HEK293T (cell line): ENCODE data around the gene MACROD2.

Experiments
- CTCF ChIA-PET: fragments of 350-600 bp; formaldehyde crosslinking; extraction: SDS; loops from one replicate; lab custom pipeline; 2021; ENCODE audit warnings: antibody characterized with exemption, inconsistent platforms; lab: Yijun Ruan, JAX
- POLR2A ChIA-PET: fragments of 350-600 bp; formaldehyde crosslinking; extraction: SDS; loops from one replicate; lab custom pipeline; 2020; ENCODE audit warnings: antibody characterized with exemption, inconsistent platforms; lab: Yijun Ruan, JAX
- DNase-seq: peaks from one replicate; pipeline ENCODE4 v3.0.0; 2012; ENCODE audit warnings: mixed read lengths; ENCODE audit errors: extremely low spot score
- ARNT ChIP-seq: fragments of 450-650 bp; IDR thresholded peaks from 2 replicates; pipeline ENCODE4 v1.6.1; 2017; ENCODE audit warnings: mild to moderate bottlenecking
- BHLHE40 ChIP-seq: fragments of 450-650 bp; IDR thresholded peaks from 2 replicates; pipeline ENCODE4 v1.6.1; 2016; ENCODE audit warnings: mild to moderate bottlenecking, moderate library complexity, borderline replicate concordance
- CTBP1 ChIP-seq: fragments of 450-650 bp; IDR thresholded peaks from 2 replicates; pipeline ENCODE4 v1.6.1; 2016; ENCODE audit warnings: borderline replicate concordance
- ELF4 ChIP-seq: fragments of 450-650 bp; IDR thresholded peaks from 2 replicates; pipeline ENCODE4 v1.6.1; 2017; ENCODE audit warnings: antibody characterized with exemption
- FOXA1 ChIP-seq: fragments of 450-650 bp; IDR thresholded peaks from 2 replicates; pipeline ENCODE4 v1.6.1; 2016; ENCODE audit warnings: mild to moderate bottlenecking
- FOXK2 ChIP-seq: fragments of 450-650 bp; IDR thresholded peaks from 2 replicates; pipeline ENCODE4 v1.6.1; 2016; ENCODE audit warnings: mild to moderate bottlenecking
- FOXM1 ChIP-seq: fragments of 450-650 bp; IDR thresholded peaks from 2 replicates; pipeline ENCODE4 v1.6.1; 2017; ENCODE audit warnings: mild to moderate bottlenecking, borderline replicate concordance
- HDGF ChIP-seq: fragments of 450-650 bp; IDR thresholded peaks from 2 replicates; pipeline ENCODE4 v1.6.1; 2017; ENCODE audit warnings: antibody characterized with exemption, borderline replicate concordance
- L3MBTL2 ChIP-seq: fragments of 450-650 bp; conservative IDR thresholded peaks from 2 replicates; pipeline ENCODE4 v1.6.1; 2016; ENCODE audit warnings: mild to moderate bottlenecking
- LEF1 ChIP-seq: fragments of 450-650 bp; IDR thresholded peaks from 2 replicates; pipeline ENCODE4 v1.6.1; 2017; ENCODE audit warnings: mild to moderate bottlenecking, borderline replicate concordance
- NFRKB ChIP-seq: fragments of 450-650 bp; IDR thresholded peaks from 2 replicates; pipeline ENCODE4 v1.6.1; 2016; ENCODE audit warnings: mild to moderate bottlenecking, moderate library complexity
- SP1 ChIP-seq: fragments of 450-650 bp; IDR thresholded peaks from 2 replicates; pipeline ENCODE4 v1.6.1; 2017
- SUZ12 ChIP-seq: fragments of 450-650 bp; IDR thresholded peaks from 2 replicates; pipeline ENCODE4 v1.6.1; 2016; ENCODE audit warnings: mild to moderate bottlenecking
- TARDBP ChIP-seq: fragments of 450-650 bp; IDR thresholded peaks from 2 replicates; pipeline ENCODE4 v1.6.1; 2016
- ZNF384 ChIP-seq: fragments of 450-650 bp; IDR thresholded peaks from 2 replicates; pipeline ENCODE4 v1.6.1; 2016
- TF ChIP-seq, protein P1 (sequence below): fragments of 450-650 bp; IDR thresholded peaks from 2 replicates; pipeline ENCODE4 v1.6.1; 2016

The MACROD2 gene

GRCh38 chr20:14723614-14724013 lies 728.3 kb downstream of the MACROD2 start:
- ChIA-PET CTCF (no interaction called here), POLR2A (no interaction called here)
- no peak for DNase-seq
- TF ChIP-seq NFRKB (no peak), TARDBP (no peak)
- TF ChIP-seq, protein P1, sequence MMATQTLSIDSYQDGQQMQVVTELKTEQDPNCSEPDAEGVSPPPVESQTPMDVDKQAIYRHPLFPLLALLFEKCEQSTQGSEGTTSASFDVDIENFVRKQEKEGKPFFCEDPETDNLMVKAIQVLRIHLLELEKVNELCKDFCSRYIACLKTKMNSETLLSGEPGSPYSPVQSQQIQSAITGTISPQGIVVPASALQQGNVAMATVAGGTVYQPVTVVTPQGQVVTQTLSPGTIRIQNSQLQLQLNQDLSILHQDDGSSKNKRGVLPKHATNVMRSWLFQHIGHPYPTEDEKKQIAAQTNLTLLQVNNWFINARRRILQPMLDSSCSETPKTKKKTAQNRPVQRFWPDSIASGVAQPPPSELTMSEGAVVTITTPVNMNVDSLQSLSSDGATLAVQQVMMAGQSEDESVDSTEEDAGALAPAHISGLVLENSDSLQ = no peak

DNA sequence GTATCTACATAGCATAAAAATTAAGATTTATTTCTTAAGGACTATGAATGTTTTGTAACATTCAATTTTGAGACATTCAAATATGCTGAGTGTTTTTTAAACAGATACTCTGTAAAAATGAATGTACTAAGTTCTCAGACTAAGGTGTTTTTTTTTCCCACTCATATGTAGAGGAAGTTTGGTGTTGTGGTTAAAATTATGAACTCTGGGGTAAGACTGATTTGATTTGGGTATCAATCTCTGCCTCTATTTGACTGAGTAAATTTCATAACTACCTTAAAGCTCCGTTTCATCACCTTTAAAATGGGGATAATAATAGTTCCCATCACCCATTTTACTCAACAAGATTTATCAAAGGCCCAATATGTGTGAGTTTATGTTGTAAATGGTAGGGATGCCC lies 728.7 kb downstream of the MACROD2 start:
- DNase-seq = no peak
- ChIA-PET POLR2A (no interaction called here), CTCF (no interaction called here)
- TF ChIP-seq ELF4 = no peak
- TF ChIP-seq BHLHE40 = no peak
- no peak for TF ChIP-seq CTBP1
- no peak for TF ChIP-seq FOXM1
- TF ChIP-seq FOXA1 = no peak
- no peak for TF ChIP-seq SP1
- no peak for TF ChIP-seq FOXK2

GRCh38 chr20:14724468-14724867 lies 729.2 kb downstream of the MACROD2 start:
- DNase-seq = no peak
- POLR2A ChIA-PET = no interaction called here
- TF ChIP-seq L3MBTL2 (no peak), SP1 (no peak), ELF4 (no peak), FOXM1 (no peak), ARNT (no peak), FOXA1 (no peak), HDGF (no peak), CTBP1 (no peak), ZNF384 (no peak), SUZ12 (no peak), NFRKB (no peak)
- TF ChIP-seq, protein P1 = no peak
- CTCF ChIA-PET = no interaction called here

- ChIA-PET CTCF (no interaction called here), POLR2A (no interaction called here)
- DNase-seq = no peak
- no peak for TF ChIP-seq CTBP1
- no peak for TF ChIP-seq LEF1
- no peak for TF ChIP-seq NFRKB
- TF ChIP-seq TARDBP = no peak
- TF ChIP-seq SUZ12 = no peak
- TF ChIP-seq ELF4 = no peak
- no peak for TF ChIP-seq HDGF
- no peak for TF ChIP-seq ZNF384
- no peak for TF ChIP-seq FOXM1
- TF ChIP-seq FOXK2 = no peak
- no peak for TF ChIP-seq FOXA1
- TF ChIP-seq SP1 = no peak
- TF ChIP-seq L3MBTL2 = no peak
- TF ChIP-seq, protein P1 = no peak
- TF ChIP-seq ARNT = no peak
- no peak for TF ChIP-seq BHLHE40
These were observed 731.3 kb downstream of the MACROD2 start for GRCh38 chr20:14726591-14726990.

DNA sequence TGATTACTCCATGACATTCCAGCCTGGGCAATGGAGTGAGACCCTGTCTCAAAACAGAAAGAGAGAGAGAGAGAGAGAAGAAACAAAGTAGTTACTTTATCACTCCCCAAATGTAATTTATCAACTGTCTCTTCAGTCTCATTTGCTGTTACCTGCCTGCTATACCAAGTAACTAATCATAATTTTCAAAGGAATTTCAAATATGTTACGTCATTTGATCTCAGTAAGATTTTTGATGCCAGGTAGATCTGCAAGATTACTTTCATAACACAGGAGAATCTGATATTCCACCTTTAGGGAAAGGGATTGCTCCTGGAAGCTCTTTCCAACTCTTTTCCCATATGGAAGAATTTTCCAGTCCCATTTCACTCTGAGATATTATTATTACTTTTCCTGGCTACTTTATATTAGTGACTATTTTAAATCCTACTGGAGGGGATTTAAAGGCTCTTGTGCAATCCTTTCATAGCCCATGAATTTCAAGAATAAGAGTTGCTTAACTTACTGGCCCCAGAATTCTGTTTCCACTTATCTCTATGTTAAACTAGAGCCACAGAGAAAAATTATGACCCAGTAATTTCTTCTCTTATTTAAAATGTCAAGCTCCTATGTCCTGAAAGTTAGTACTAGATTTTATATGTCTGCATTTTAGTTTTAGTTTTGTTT lies 732.3 kb downstream of the MACROD2 start:
- POLR2A ChIA-PET = no interaction called here
- CTCF ChIA-PET = no interaction called here
- DNase-seq = no peak
- TF ChIP-seq ZNF384 = no peak
- TF ChIP-seq, protein P1 = no peak
- TF ChIP-seq NFRKB = no peak
- TF ChIP-seq BHLHE40 = no peak
- TF ChIP-seq L3MBTL2 = no peak
- TF ChIP-seq ELF4 = no peak
- TF ChIP-seq FOXK2 = no peak
- TF ChIP-seq SUZ12 = no peak

GRCh38 chr20:14729390-14729789 lies 734.1 kb downstream of the MACROD2 start:
- TF ChIP-seq ARNT = no peak
- TF ChIP-seq CTBP1 = no peak
- DNase-seq = no peak
- CTCF ChIA-PET = no interaction called here
- POLR2A ChIA-PET = no interaction called here
